GM12878 (cell line): ENCODE results near the gene RBMS3.

ENCODE experiments used
- CTCF ChIP-seq, 3 experiments: IDR thresholded peaks in 2 of 3; conservative IDR thresholded peaks in 1 of 3; 2 replicates each; pipeline ENCODE4 v1.5.1; 2011; ENCODE audit warnings: low read depth in 3 of 3, low read length in 3 of 3, mild to moderate bottlenecking in 3 of 3, control low read depth in 2 of 3, moderate library complexity in 2 of 3, inconsistent platforms in 1 of 3, mixed read lengths in 1 of 3; ENCODE audit not compliant: control insufficient read depth in 2 of 3, insufficient read depth in 1 of 3; ENCODE audit errors: extremely low read depth in 1 of 3
- CUX1 ChIP-seq: IDR thresholded peaks from 2 replicates; pipeline ENCODE4 v1.6.1; 2012; ENCODE audit warnings: improper control_type of control experiment, low read depth, low read length; ENCODE audit not compliant: insufficient replicate concordance
- MAX ChIP-seq: IDR thresholded peaks from 2 replicates; pipeline ENCODE4 v1.6.1; 2012; ENCODE audit warnings: low read depth, low read length, improper control_type of control experiment
- TCF7 ChIP-seq: IDR thresholded peaks from 2 replicates; pipeline ENCODE4 v1.6.1; 2014; ENCODE audit warnings: antibody characterized with exemption, borderline replicate concordance

- TF ChIP-seq MAX, result no peak
- no peak for TF ChIP-seq CTCF (IDR thresholded peaks at IDR 0.05 in 2 of 3, conservative IDR thresholded peaks at IDR 0.05 in 1 of 3; ENCODE audit: control insufficient read depth in 2 of 3, extremely low read depth in 1 of 3, insufficient read depth in 1 of 3, low read depth in 3 of 3, low read length in 3 of 3)
- no peak for TF ChIP-seq CUX1
- no peak for TF ChIP-seq TCF7
Measured at GRCh38 chr3:29486096-29486495, 205.2 kb downstream of the RBMS3 start.
